GM18519 (cell line): ENCODE measurements around the gene PXMP2.

ENCODE experiments used
- ATAC-seq: cut with Tn5 transposase; IDR thresholded peaks from one replicate; pipeline ENCODE4 v1.9.1; 2021; ENCODE audit warnings: mild to moderate bottlenecking, moderate library complexity; ENCODE audit not compliant: unreplicated experiment, low FRiP score

PXMP2 gene

GRCh38 chr12:132659146-132659545 is 28.2 kb upstream of the PXMP2 start:
- no peak for ATAC-seq

- ATAC-seq, result no peak
Observed at GRCh38 chr12:132660052-132660451, 27.3 kb upstream of the PXMP2 start.

GRCh38 chr12:132660996-132661395 is 26.4 kb upstream of the PXMP2 start:
- ATAC-seq, result no peak

GRCh38 chr12:132661972-132662371 is 25.4 kb upstream of the PXMP2 start:
- ATAC-seq, result no peak

GRCh38 chr12:132662901-132663755 is 24.3 kb upstream of the PXMP2 start:
- ATAC-seq, result no peak

GRCh38 chr12:132664206-132665148 is 22.9 kb upstream of the PXMP2 start:
- no peak for ATAC-seq

GRCh38 chr12:132665149-132665491 is 22.3 kb upstream of the PXMP2 start:
- ATAC-seq, result no peak

GRCh38 chr12:132665794-132666193 is 21.6 kb upstream of the PXMP2 start:
- ATAC-seq, result no peak

- ATAC-seq, result no peak
Observed at GRCh38 chr12:132668191-132669088, 18.9 kb upstream of the PXMP2 start.

GRCh38 chr12:132669166-132669879 is 18.1 kb upstream of the PXMP2 start:
- ATAC-seq, result no peak

- ATAC-seq, result no peak
Observed at GRCh38 chr12:132672116-132672515, 15.3 kb upstream of the PXMP2 start.

- ATAC-seq, result no peak
Observed at GRCh38 chr12:132672678-132673077, 14.7 kb upstream of the PXMP2 start.

- no peak for ATAC-seq
Observed at GRCh38 chr12:132673288-132674179, 13.9 kb upstream of the PXMP2 start.

GRCh38 chr12:132674561-132674960 is 12.8 kb upstream of the PXMP2 start:
- no peak for ATAC-seq

GRCh38 chr12:132675757-132676432 is 11.5 kb upstream of the PXMP2 start:
- ATAC-seq, result no peak

GRCh38 chr12:132677492-132677891 is 9.9 kb upstream of the PXMP2 start:
- no peak for ATAC-seq

- no peak for ATAC-seq
Observed at GRCh38 chr12:132685400-132685799, 2.0 kb upstream of the PXMP2 start.

GRCh38 chr12:132686825-132687210 is 569 bp upstream of the PXMP2 start:
- ATAC-seq, result peak; percentile 33
